Peyer's patch (tissue), 4 donors: ENCODE measurements around the gene RND2.

Source experiments
- CTCF ChIP-seq, 6 experiments: fragments of 450-650 bp in 4 of 6; fragments of 200-600 bp in 2 of 6; sonication (generic) in 1 of 6; IDR thresholded peaks; one replicate each; pipeline ENCODE4 v1.5.1; 2017 to 2019; ENCODE audit warnings: antibody characterized with exemption in 6 of 6, mild to moderate bottlenecking in 3 of 6, moderate library complexity in 1 of 6
- POLR2A ChIP-seq, 2 donors: fragments of 450-650 bp; IDR thresholded peaks; one replicate each; pipeline ENCODE4 v1.5.1; 2017; ENCODE audit warnings: antibody characterized with exemption in 2 of 2, mild to moderate bottlenecking in 2 of 2, moderate library complexity in 2 of 2

GRCh38 chr17:43010667-43011308 is 14.2 kb upstream of the RND2 start:
- TF ChIP-seq CTCF (IDR thresholded peaks at IDR 0.05) = no peak
- peak in 1 of 2 donors; percentile 73 for TF ChIP-seq POLR2A (IDR thresholded peaks at IDR 0.05)
